HEK293 (cell line): Measurements from ENCODE around the gene ZFAND6.

Experiments used
- CTCF ChIA-PET: fragments of 350-600 bp; formaldehyde crosslinking; extraction: SDS; loops from one replicate; lab custom pipeline; 2021; ENCODE audit warnings: antibody characterized with exemption; lab: Yijun Ruan, JAX
- POLR2A ChIA-PET: fragments of 300-600 bp; formaldehyde crosslinking; extraction: SDS; loops from one replicate; lab custom pipeline; 2020; ENCODE audit warnings: antibody characterized with exemption, inconsistent platforms; lab: Yijun Ruan, JAX
- H3K27ac ChIP-seq: fragments of 200-500 bp; sonication (Bioruptor generic); 2 replicates; pipeline ENCODE4 v1.5.1; 2014; ENCODE audit warnings: low read depth, low read length, control low read depth, inconsistent platforms; ENCODE audit errors: extremely low read depth
- H3K36me3 ChIP-seq, 2 experiments: fragments of 200-500 bp in 1 of 2; sonication (Bioruptor generic) in 1 of 2; 1 replicate in 1 of 2; 2 replicates in 1 of 2; pipeline ENCODE4 v1.5.1; 2014 to 2017; ENCODE audit warnings: inconsistent platforms in 2 of 2, low read length in 2 of 2; ENCODE audit not compliant: control insufficient read depth in 2 of 2, insufficient read depth in 1 of 2
- H3K4me1 ChIP-seq: fragments of 200-500 bp; sonication (Bioruptor generic); 2 replicates; pipeline ENCODE4 v1.5.1; 2014; ENCODE audit warnings: mild to moderate bottlenecking, low read length, inconsistent platforms; ENCODE audit not compliant: control insufficient read depth, insufficient read depth
- H3K4me3 ChIP-seq: 2 replicates; pipeline ENCODE4 v1.5.1; 2011; ENCODE audit warnings: low read depth, mild to moderate bottlenecking, control low read depth, low read length, moderate library complexity
- H3K9me3 ChIP-seq: fragments of 200-500 bp; sonication (Bioruptor generic); 2 replicates; pipeline ENCODE4 v1.5.1; 2014; ENCODE audit warnings: low read depth, low read length, inconsistent platforms; ENCODE audit not compliant: control insufficient read depth, insufficient read depth
- BCL11B ChIP-seq: fragments of 450-650 bp; formaldehyde crosslinking; IDR thresholded peaks from 2 replicates; pipeline ENCODE4 v1.5.1; 2016; ENCODE audit warnings: low read depth, missing biosample characterization, missing genetic modification characterization
- IKZF3 ChIP-seq: fragments of 450-650 bp; IDR thresholded peaks from 2 replicates; pipeline ENCODE4 v1.5.0; 2018; ENCODE audit warnings: missing biosample characterization, mild to moderate bottlenecking, missing genetic modification characterization, moderate library complexity
- KLF9 ChIP-seq: fragments of 450-650 bp; formaldehyde crosslinking; IDR thresholded peaks from 2 replicates; pipeline ENCODE4 v1.5.1; 2016; ENCODE audit warnings: missing biosample characterization, missing genetic modification characterization, low read depth
- OVOL3 ChIP-seq: fragments of 450-650 bp; formaldehyde crosslinking; IDR thresholded peaks from 2 replicates; pipeline ENCODE4 v1.5.1; 2016; ENCODE audit warnings: missing biosample characterization, missing genetic modification characterization
- PRDM1 ChIP-seq: fragments of 450-650 bp; formaldehyde crosslinking; IDR thresholded peaks from 2 replicates; pipeline ENCODE4; 2016; ENCODE audit warnings: missing biosample characterization, missing genetic modification characterization
- RBAK ChIP-seq: fragments of 450-650 bp; formaldehyde crosslinking; IDR thresholded peaks from 2 replicates; pipeline ENCODE4 v1.5.1; 2016; ENCODE audit warnings: missing biosample characterization, missing genetic modification characterization
- SP2 ChIP-seq: fragments of 450-650 bp; formaldehyde crosslinking; IDR thresholded peaks from 2 replicates; pipeline ENCODE4 v1.5.1; 2016; ENCODE audit warnings: missing biosample characterization, missing genetic modification characterization
- SP3 ChIP-seq: fragments of 450-650 bp; formaldehyde crosslinking; IDR thresholded peaks from 2 replicates; pipeline ENCODE4 v1.5.1; 2016; ENCODE audit warnings: missing biosample characterization, missing genetic modification characterization
- ZNF211 ChIP-seq: fragments of 450-650 bp; formaldehyde crosslinking; IDR thresholded peaks from 2 replicates; pipeline ENCODE4 v1.5.1; 2016; ENCODE audit warnings: low read depth, missing biosample characterization, missing genetic modification characterization
- ZNF335 ChIP-seq: fragments of 450-650 bp; formaldehyde crosslinking; conservative IDR thresholded peaks from 2 replicates; pipeline ENCODE4 v1.5.1; 2016; ENCODE audit warnings: missing biosample characterization, missing genetic modification characterization
- ZNF341 ChIP-seq: fragments of 450-650 bp; formaldehyde crosslinking; IDR thresholded peaks from 2 replicates; pipeline ENCODE4; 2016; ENCODE audit warnings: low read depth, missing biosample characterization, missing genetic modification characterization
- ZNF394 ChIP-seq: fragments of 450-650 bp; formaldehyde crosslinking; IDR thresholded peaks from 2 replicates; pipeline ENCODE4 v1.5.1; 2016; ENCODE audit warnings: missing biosample characterization, missing genetic modification characterization, mild to moderate bottlenecking, moderate library complexity, borderline replicate concordance
- ZNF473 ChIP-seq: fragments of 450-650 bp; formaldehyde crosslinking; IDR thresholded peaks from 2 replicates; pipeline ENCODE4 v1.5.1; 2017; ENCODE audit warnings: missing biosample characterization, missing genetic modification characterization
- ZNF561 ChIP-seq: fragments of 450-650 bp; IDR thresholded peaks from 2 replicates; pipeline ENCODE4 v1.5.1; 2018; ENCODE audit warnings: missing biosample characterization, missing genetic modification characterization, borderline replicate concordance
- ZNF707 ChIP-seq: fragments of 450-650 bp; formaldehyde crosslinking; IDR thresholded peaks from 2 replicates; pipeline ENCODE4 v1.5.1; 2016; ENCODE audit warnings: missing biosample characterization, missing genetic modification characterization
- ZNF830 ChIP-seq: fragments of 450-650 bp; IDR thresholded peaks from 2 replicates; pipeline ENCODE4 v1.5.0; 2018; ENCODE audit warnings: missing biosample characterization, missing genetic modification characterization, low read depth, mild to moderate bottlenecking, moderate library complexity
- ZSCAN16 ChIP-seq: fragments of 450-650 bp; formaldehyde crosslinking; IDR thresholded peaks from 2 replicates; pipeline ENCODE4 v1.5.1; 2016; ENCODE audit warnings: missing biosample characterization, missing genetic modification characterization
- TF ChIP-seq, protein P1 (sequence below): fragments of 450-650 bp; formaldehyde crosslinking; optimal IDR thresholded peaks from 2 replicates; pipeline ENCODE3; 2016; ENCODE audit warnings: missing biosample characterization, mild to moderate bottlenecking, missing genetic modification characterization
- TF ChIP-seq, protein P2 (sequence below): fragments of 450-650 bp; formaldehyde crosslinking; IDR thresholded peaks from 2 replicates; pipeline ENCODE4; 2016; ENCODE audit warnings: missing biosample characterization, missing genetic modification characterization
- TF ChIP-seq, protein P3 (sequence below): fragments of 450-650 bp; formaldehyde crosslinking; IDR thresholded peaks from 2 replicates; pipeline ENCODE4 v1.5.1; 2016; ENCODE audit warnings: missing biosample characterization, missing genetic modification characterization, low read depth
- TF ChIP-seq, protein P4 (sequence below): fragments of 450-650 bp; formaldehyde crosslinking; IDR thresholded peaks from 2 replicates; pipeline ENCODE4 v1.5.1; 2016; ENCODE audit warnings: missing biosample characterization, missing genetic modification characterization
- TF ChIP-seq, protein P5 (sequence below): fragments of 450-650 bp; formaldehyde crosslinking; IDR thresholded peaks from 2 replicates; pipeline ENCODE4 v1.5.1; 2016; ENCODE audit warnings: missing biosample characterization, missing genetic modification characterization
- TF ChIP-seq, protein P6 (sequence below): fragments of 450-650 bp; formaldehyde crosslinking; IDR thresholded peaks from 2 replicates; pipeline ENCODE4 v1.5.1; 2017; ENCODE audit warnings: missing biosample characterization, missing genetic modification characterization

Gene ZFAND6

DNA sequence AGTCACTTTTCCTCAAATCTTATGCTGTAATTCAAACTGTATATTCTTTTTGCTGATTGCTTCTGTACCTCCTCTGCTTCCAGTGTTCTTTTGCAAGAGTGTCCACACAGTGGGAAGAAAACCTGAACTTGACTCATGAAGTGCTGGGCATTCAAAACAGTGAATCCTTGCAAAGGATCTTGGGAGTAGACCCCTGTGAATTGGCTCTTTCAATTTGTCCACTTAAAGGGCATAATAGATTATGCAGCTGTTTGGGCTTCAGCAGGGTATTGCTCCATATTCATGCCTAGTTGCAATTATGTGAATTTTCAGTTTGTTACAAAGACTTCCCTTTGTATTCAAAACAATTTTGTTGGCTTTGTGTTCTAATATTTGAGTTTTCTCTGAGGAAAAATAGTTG is 11.4 kb downstream of the ZFAND6 start (continued):
- no peak for TF ChIP-seq ZSCAN16 (tag by site-specific recombination)
- TF ChIP-seq ZNF830 (tag by site-specific recombination) = no peak
- no peak for TF ChIP-seq ZNF561
- TF ChIP-seq, protein P1, sequence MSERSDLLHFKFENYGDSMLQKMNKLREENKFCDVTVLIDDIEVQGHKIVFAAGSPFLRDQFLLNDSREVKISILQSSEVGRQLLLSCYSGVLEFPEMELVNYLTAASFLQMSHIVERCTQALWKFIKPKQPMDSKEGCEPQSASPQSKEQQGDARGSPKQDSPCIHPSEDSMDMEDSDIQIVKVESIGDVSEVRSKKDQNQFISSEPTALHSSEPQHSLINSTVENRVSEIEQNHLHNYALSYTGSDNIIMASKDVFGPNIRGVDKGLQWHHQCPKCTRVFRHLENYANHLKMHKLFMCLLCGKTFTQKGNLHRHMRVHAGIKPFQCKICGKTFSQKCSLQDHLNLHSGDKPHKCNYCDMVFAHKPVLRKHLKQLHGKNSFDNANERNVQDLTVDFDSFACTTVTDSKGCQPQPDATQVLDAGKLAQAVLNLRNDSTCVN = no peak
- no peak for TF ChIP-seq ZNF473 (tag by site-specific recombination)

DNA sequence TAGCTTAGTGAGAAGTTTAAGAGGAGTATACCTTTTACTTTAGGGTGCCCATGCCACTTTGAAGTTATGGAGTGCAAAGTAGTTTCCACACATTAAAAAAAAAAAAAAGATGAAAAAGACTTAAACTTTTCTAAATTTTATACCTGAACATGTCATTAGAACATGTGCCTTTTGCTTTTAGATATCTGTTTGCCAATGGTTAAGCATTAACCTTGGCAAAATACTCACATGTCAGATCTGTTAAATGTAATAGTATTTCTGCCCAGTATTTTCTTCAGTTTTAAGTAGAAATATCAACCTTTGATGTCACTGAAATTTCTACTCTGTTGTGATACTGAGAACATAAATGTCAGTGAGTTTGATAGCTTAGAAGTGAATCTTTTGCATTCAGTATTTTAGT is 12.2 kb downstream of the ZFAND6 start:
- POLR2A ChIA-PET = interaction anchor here (1.5 to 2.8 kb wide), 2 partner anchors 12 to 148 kb away, joined by 9 to 18 read pairs; partner anchors contain the start of gene ZFAND6
- Histone ChIP-seq H3K4me3 (no peak overlapping the region), H3K27ac (no peak overlapping the region), H3K36me3 (no peaks in the 10 kb centered on the region), H3K4me1 (peaks cover 50% of the 10 kb centered on the region), H3K9me3 (no peaks in the 10 kb centered on the region)
- CTCF ChIA-PET = interaction anchor here (0.5 to 2.2 kb wide), 6 partner anchors 9 to 298 kb away, joined by 3 to 8 read pairs (median 4); no protein-coding TSS in a partner anchor
- TF ChIP-seq, protein P2, sequence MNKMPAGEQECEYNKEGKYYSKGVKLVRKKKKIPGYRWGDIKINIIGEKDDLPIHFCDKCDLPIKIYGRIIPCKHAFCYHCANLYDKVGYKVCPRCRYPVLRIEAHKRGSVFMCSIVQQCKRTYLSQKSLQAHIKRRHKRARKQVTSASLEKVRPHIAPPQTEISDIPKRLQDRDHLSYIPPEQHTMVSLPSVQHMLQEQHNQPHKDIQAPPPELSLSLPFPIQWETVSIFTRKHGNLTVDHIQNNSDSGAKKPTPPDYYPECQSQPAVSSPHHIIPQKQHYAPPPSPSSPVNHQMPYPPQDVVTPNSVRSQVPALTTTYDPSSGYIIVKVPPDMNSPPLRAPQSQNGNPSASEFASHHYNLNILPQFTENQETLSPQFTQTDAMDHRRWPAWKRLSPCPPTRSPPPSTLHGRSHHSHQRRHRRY (tag by site-specific recombination) = no peak
- no peak for TF ChIP-seq ZNF707 (tag by site-specific recombination)
- no peak for TF ChIP-seq ZNF211 (tag by site-specific recombination)
- TF ChIP-seq, protein P3, sequence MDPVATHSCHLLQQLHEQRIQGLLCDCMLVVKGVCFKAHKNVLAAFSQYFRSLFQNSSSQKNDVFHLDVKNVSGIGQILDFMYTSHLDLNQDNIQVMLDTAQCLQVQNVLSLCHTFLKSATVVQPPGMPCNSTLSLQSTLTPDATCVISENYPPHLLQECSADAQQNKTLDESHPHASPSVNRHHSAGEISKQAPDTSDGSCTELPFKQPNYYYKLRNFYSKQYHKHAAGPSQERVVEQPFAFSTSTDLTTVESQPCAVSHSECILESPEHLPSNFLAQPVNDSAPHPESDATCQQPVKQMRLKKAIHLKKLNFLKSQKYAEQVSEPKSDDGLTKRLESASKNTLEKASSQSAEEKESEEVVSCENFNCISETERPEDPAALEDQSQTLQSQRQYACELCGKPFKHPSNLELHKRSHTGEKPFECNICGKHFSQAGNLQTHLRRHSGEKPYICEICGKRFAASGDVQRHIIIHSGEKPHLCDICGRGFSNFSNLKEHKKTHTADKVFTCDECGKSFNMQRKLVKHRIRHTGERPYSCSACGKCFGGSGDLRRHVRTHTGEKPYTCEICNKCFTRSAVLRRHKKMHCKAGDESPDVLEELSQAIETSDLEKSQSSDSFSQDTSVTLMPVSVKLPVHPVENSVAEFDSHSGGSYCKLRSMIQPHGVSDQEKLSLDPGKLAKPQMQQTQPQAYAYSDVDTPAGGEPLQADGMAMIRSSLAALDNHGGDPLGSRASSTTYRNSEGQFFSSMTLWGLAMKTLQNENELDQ = no peak
- no peak for TF ChIP-seq SP2 (tag by site-specific recombination)
- TF ChIP-seq RBAK (tag by site-specific recombination) = no peak
- TF ChIP-seq, protein P4, sequence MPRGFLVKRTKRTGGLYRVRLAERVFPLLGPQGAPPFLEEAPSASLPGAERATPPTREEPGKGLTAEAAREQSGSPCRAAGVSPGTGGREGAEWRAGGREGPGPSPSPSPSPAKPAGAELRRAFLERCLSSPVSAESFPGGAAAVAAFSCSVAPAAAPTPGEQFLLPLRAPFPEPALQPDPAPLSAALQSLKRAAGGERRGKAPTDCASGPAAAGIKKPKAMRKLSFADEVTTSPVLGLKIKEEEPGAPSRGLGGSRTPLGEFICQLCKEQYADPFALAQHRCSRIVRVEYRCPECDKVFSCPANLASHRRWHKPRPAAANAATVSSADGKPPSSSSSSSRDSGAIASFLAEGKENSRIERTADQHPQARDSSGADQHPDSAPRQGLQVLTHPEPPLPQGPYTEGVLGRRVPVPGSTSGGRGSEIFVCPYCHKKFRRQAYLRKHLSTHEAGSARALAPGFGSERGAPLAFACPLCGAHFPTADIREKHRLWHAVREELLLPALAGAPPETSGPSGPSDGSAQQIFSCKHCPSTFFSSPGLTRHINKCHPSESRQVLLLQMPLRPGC (tag by site-specific recombination) = no peak

DNA sequence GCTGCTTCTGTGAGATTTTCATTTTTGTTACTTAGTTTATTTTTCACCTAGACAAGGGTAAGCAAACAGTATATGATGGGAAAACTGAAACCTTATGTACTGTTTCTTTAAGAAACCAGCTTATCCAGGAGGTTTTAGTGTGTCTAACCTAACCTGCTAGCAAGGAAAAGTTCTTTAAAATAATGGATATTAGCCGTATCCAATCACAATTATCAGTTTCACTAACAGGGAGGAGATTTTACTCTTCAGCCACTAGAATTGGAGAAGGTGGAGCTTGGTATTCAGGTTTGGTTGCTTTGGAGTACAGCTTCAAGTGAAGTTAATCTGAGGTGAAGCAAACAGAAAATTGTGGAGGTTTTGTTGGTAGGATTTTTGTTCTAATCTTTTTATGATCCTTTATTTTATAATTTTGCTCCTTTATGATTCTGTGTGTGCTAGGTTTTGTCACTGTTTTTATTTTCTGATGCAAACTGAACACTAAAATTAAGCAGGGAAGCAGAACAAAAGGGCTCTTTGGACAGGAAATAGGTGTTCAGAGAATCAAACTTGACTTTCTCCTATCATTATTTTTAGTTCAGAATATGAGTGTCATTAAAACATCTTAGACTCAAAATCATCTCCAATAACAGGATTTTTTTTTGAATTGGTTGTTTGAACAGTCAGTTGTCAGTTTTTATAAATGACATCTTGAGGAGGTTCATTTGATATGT is 13.0 kb downstream of the ZFAND6 start:
- no peak overlapping the region for H3K27ac ChIP-seq
- no peaks in the 10 kb centered on the region for H3K36me3 ChIP-seq
- POLR2A ChIA-PET = interaction anchor here (0.8 to 2.8 kb wide), 3 partner anchors 9 to 149 kb away, joined by 6 to 18 read pairs (median 9); partner anchors contain the start of gene ZFAND6
- no peaks in the 10 kb centered on the region for H3K9me3 ChIP-seq
- CTCF ChIA-PET = interaction anchor here (0.5 to 5.4 kb wide), 6 partner anchors 10 to 598 kb away, joined by 3 to 48 read pairs (median 4); no protein-coding TSS in a partner anchor
- H3K4me3 ChIP-seq = peak overlapping the region; percentile 54
- TF ChIP-seq BCL11B (no peak), OVOL3 (tag by site-specific recombination) (no peak), PRDM1 (tag by site-specific recombination) (peak; percentile 71), SP3 (tag by site-specific recombination) (peak; percentile 67), ZNF394 (peak; percentile 17; the same call in 1 of the 2 replicates), ZNF335 (tag by site-specific recombination) (0 out of 2 replicates have a peak, but pooled peaks have one; percentile 31), IKZF3 (peak; percentile 31; the same call in 1 of the 2 replicates), ZNF341 (no peak), SP2 (tag by site-specific recombination) (peak; percentile 87), KLF9 (tag by site-specific recombination) (no peak)
- TF ChIP-seq, protein P5, sequence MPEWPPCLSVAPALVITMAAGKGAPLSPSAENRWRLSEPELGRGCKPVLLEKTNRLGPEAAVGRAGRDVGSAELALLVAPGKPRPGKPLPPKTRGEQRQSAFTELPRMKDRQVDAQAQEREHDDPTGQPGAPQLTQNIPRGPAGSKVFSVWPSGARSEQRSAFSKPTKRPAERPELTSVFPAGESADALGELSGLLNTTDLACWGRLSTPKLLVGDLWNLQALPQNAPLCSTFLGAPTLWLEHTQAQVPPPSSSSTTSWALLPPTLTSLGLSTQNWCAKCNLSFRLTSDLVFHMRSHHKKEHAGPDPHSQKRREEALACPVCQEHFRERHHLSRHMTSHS (tag by site-specific recombination) = no peak
- TF ChIP-seq, protein P6, sequence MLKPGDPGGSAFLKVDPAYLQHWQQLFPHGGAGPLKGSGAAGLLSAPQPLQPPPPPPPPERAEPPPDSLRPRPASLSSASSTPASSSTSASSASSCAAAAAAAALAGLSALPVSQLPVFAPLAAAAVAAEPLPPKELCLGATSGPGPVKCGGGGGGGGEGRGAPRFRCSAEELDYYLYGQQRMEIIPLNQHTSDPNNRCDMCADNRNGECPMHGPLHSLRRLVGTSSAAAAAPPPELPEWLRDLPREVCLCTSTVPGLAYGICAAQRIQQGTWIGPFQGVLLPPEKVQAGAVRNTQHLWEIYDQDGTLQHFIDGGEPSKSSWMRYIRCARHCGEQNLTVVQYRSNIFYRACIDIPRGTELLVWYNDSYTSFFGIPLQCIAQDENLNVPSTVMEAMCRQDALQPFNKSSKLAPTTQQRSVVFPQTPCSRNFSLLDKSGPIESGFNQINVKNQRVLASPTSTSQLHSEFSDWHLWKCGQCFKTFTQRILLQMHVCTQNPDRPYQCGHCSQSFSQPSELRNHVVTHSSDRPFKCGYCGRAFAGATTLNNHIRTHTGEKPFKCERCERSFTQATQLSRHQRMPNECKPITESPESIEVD (tag by site-specific recombination) = peak; percentile 64
- H3K4me1 ChIP-seq = peaks cover 53% of the 10 kb centered on the region
